BLaER1 (cell line): ENCODE data around the gene DST.
"Not testable (repeated sequence)": the region's sequence is repeated elsewhere in the genome, so short reads cannot be mapped to it uniquely, and the experiment has no call there.

ENCODE experiments used
- H3K27ac ChIP-seq: shearing (Covaris generic); formaldehyde crosslinking; 2 replicates; pipeline ENCODE4 v1.8.1; 2022
- H3K27me3 ChIP-seq: shearing (Covaris generic); formaldehyde crosslinking; 2 replicates; pipeline ENCODE4 v1.8.1; 2022
- H3K36me3 ChIP-seq: shearing (Covaris generic); formaldehyde crosslinking; 2 replicates; pipeline ENCODE4 v1.8.1; 2022
- H3K4me1 ChIP-seq: shearing (Covaris generic); formaldehyde crosslinking; 2 replicates; pipeline ENCODE4 v1.8.1; 2022
- H3K4me2 ChIP-seq: shearing (Covaris generic); formaldehyde crosslinking; 2 replicates; pipeline ENCODE4 v1.8.1; 2022
- H3K4me3 ChIP-seq: shearing (Covaris generic); formaldehyde crosslinking; 2 replicates; pipeline ENCODE4 v1.8.1; 2022
- H3K9ac ChIP-seq: shearing (Covaris generic); formaldehyde crosslinking; 2 replicates; pipeline ENCODE4 v1.8.1; 2022
- H3K9me3 ChIP-seq: shearing (Covaris generic); formaldehyde crosslinking; 2 replicates; pipeline ENCODE4 v1.8.1; 2022
- H4K20me1 ChIP-seq: shearing (Covaris generic); formaldehyde crosslinking; 2 replicates; pipeline ENCODE4 v1.8.1; 2022
- Cebpa-rat ChIP-seq: shearing (Covaris generic); IDR thresholded peaks from 2 replicates; pipeline ENCODE4 v1.8.1; 2022

DST gene

GRCh38 chr6:56510984-56511531 lies 131.6 kb downstream of the DST start:
- no peaks in the 10 kb centered on the region for H4K20me1 ChIP-seq
- no peaks in the 10 kb centered on the region for H3K9me3 ChIP-seq
- H3K36me3 ChIP-seq, result peaks cover 34% of the 10 kb centered on the region
- H3K4me2 ChIP-seq, result no peak overlapping the region
- H3K27ac ChIP-seq, result no peak overlapping the region
- H3K27me3 ChIP-seq, result no peaks in the 10 kb centered on the region
- no peaks in the 10 kb centered on the region for H3K4me1 ChIP-seq
- no peak for TF ChIP-seq Cebpa-rat
- H3K9ac ChIP-seq, result no peak overlapping the region
- no peak overlapping the region for H3K4me3 ChIP-seq

DNA sequence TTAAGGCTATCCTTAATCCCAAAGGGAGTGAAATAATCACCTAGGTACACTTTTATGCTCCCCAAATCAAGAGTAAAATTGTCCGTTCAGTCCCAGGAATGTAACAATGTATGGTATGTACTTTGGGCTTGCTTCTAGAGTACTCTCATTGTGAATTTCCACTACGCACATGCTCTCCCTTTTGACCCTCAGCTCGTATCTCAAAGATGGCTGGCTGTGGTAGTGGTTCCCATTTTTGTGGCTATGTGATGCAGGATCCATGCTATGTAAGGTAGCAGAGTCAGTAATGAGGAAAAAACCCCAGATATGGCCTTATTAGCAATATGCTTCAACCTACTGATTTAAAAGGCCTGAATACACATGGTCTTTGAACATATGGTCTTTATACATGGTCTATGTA lies 133.7 kb downstream of the DST start:
- Histone ChIP-seq H3K4me2 (no peak overlapping the region), H3K4me3 (no peak overlapping the region), H3K27ac (no peak overlapping the region), H3K27me3 (no peaks in the 10 kb centered on the region), H4K20me1 (no peaks in the 10 kb centered on the region), H3K4me1 (no peaks in the 10 kb centered on the region), H3K36me3 (peaks cover 34% of the 10 kb centered on the region), H3K9me3 (no peaks in the 10 kb centered on the region), H3K9ac (no peak overlapping the region)
- TF ChIP-seq Cebpa-rat, result no peak

DNA sequence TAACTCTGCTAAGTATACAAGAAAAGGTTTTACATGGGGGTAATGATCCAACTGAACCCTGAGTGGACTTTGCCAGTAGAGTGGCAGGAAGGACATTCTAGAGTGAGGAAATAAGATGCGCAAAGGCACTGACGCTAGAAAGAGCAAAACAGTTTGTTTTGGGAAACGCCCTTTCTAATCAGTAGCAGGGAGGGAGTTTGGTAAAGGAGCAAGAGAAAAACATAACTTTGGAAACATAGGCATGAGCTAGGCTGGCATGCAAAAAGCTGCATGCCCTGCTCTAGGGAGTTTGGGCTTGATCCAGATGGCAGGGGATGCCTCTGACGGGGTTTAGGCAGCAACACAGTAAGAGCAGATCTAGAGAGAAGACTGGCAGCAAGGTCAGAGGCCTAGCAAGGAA lies 135.2 kb downstream of the DST start:
- Histone ChIP-seq H3K4me1 (no peaks in the 10 kb centered on the region), H4K20me1 (no peaks in the 10 kb centered on the region), H3K27ac (no peak overlapping the region), H3K4me2 (no peak overlapping the region), H3K9me3 (no peaks in the 10 kb centered on the region), H3K36me3 (peaks cover 29% of the 10 kb centered on the region), H3K9ac (no peak overlapping the region), H3K27me3 (no peaks in the 10 kb centered on the region), H3K4me3 (no peak overlapping the region)
- TF ChIP-seq Cebpa-rat, result no peak

DNA sequence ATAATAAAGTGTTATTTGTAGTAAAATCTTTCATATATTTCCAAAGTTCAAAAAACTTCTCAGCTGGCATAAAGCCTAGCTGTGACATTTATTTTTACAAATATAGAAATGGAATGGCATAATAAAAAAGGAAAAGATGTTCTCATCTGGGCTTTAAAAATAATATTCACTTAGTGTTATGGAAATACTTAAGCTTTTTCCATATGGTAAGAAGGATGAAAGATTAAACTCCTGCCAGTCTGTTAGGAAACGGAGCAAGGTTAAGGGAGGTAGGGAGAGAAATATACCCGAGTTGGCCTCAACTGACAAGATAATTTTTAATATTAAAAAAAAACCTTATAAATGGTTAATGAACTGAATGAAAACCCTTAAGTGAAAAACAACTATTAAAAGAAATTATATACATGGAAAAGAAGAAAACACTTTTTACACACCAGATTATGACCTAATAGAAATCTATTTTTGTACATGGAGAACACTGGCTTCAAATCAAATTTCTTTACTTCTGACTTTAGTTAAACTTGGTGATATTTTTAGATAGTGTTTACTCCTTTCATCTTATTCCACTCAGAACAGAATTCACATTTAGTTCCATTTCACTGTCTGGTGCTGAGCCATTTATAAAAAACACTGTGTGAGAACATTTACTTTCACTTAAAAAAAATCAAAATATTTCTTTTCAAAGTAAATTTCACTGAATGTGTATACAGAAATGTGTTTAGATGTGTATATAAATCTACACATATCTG lies 137.0 kb downstream of the DST start:
- H3K36me3 ChIP-seq, result peaks cover 22% of the 10 kb centered on the region

GRCh38 chr6:56501993-56502392 lies 140.7 kb downstream of the DST start:
- Histone ChIP-seq H3K9ac (no peak overlapping the region), H3K27ac (no peak overlapping the region), H3K9me3 (no peaks in the 10 kb centered on the region), H3K4me2 (no peak overlapping the region), H3K27me3 (no peaks in the 10 kb centered on the region), H3K36me3 (peaks cover 12% of the 10 kb centered on the region), H3K4me1 (no peaks in the 10 kb centered on the region), H3K4me3 (no peak overlapping the region), H4K20me1 (no peaks in the 10 kb centered on the region)
- TF ChIP-seq Cebpa-rat, result no peak

More for the DNA sequence above, 137.0 kb downstream of the DST start:
- no peak overlapping the region for H3K4me3 ChIP-seq
- H3K9ac ChIP-seq, result no peak overlapping the region
- H3K27me3 ChIP-seq, result no peaks in the 10 kb centered on the region
- no peak overlapping the region for H3K4me2 ChIP-seq
- H3K9me3 ChIP-seq, result no peaks in the 10 kb centered on the region
- no peaks in the 10 kb centered on the region for H3K4me1 ChIP-seq
- no peak overlapping the region for H3K27ac ChIP-seq
- TF ChIP-seq Cebpa-rat, result no peak
- H4K20me1 ChIP-seq, result no peaks in the 10 kb centered on the region

- H3K9ac ChIP-seq, result no peak overlapping the region
- H3K27ac ChIP-seq, result no peak overlapping the region
- TF ChIP-seq Cebpa-rat, result no peak
- H3K27me3 ChIP-seq, result no peaks in the 10 kb centered on the region
- H4K20me1 ChIP-seq, result no peaks in the 10 kb centered on the region
- no peak overlapping the region for H3K4me2 ChIP-seq
- H3K9me3 ChIP-seq, result no peaks in the 10 kb centered on the region
- H3K4me1 ChIP-seq, result no peaks in the 10 kb centered on the region
- no peak overlapping the region for H3K4me3 ChIP-seq
- H3K36me3 ChIP-seq, result peaks cover 8% of the 10 kb centered on the region
Measured at GRCh38 chr6:56499095-56499494, 143.6 kb downstream of the DST start.

GRCh38 chr6:56497691-56498090 lies 145.0 kb downstream of the DST start:
- Histone ChIP-seq H3K9ac (no peak overlapping the region), H3K9me3 (no peaks in the 10 kb centered on the region), H3K27me3 (no peaks in the 10 kb centered on the region), H3K27ac (no peak overlapping the region), H4K20me1 (no peaks in the 10 kb centered on the region), H3K4me3 (no peak overlapping the region), H3K36me3 (peaks cover 12% of the 10 kb centered on the region), H3K4me2 (no peak overlapping the region), H3K4me1 (no peaks in the 10 kb centered on the region)
- no peak for TF ChIP-seq Cebpa-rat

GRCh38 chr6:56497240-56497639 lies 145.4 kb downstream of the DST start:
- H4K20me1 ChIP-seq, result no peaks in the 10 kb centered on the region
- H3K9me3 ChIP-seq, result no peaks in the 10 kb centered on the region
- H3K4me3 ChIP-seq, result no peak overlapping the region
- no peaks in the 10 kb centered on the region for H3K4me1 ChIP-seq
- TF ChIP-seq Cebpa-rat, result no peak
- H3K36me3 ChIP-seq, result peaks cover 16% of the 10 kb centered on the region
- no peaks in the 10 kb centered on the region for H3K27me3 ChIP-seq
- H3K9ac ChIP-seq, result no peak overlapping the region
- no peak overlapping the region for H3K27ac ChIP-seq
- no peak overlapping the region for H3K4me2 ChIP-seq

DNA sequence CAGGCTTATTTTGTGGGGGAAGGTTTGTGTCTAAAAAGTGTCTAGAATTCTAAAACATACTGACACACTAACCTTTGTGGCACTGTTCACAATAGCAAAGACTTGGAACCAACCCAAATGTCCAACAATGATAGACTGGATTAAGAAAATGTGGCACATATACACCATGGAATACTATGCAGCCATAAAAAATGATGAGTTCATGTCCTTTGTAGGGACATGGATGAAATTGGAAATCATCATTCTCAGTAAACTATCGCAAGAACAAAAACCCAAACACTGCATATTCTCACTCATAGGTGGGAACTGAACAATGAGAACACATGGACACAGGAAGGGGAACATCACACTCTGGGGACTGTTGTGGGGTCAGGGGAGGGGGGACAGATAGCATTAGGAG lies 146.0 kb downstream of the DST start:
- not testable (repeated sequence) for H3K9ac ChIP-seq
- peaks cover 22% of the 10 kb centered on the region for H3K36me3 ChIP-seq

DNA sequence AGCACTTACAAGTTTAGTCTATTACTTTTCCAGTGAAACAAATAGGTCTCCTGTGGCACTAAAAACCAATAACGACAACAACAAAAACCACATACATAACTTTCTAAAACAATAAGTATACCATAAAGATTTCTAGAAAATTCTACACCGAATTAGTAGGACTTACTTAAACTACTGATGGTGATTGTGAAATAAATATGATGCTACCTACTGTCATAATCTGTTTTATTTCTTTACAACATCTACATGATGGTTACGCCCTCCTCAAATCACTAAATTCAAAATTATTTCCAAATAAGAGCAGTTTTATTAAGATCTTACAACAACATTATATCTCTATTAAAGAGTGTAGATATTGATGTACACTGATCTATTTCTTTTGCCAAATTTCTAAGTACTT lies 147.0 kb downstream of the DST start:
- Histone ChIP-seq H4K20me1 (no peaks in the 10 kb centered on the region), H3K27me3 (no peaks in the 10 kb centered on the region), H3K36me3 (peaks cover 22% of the 10 kb centered on the region), H3K4me2 (no peak overlapping the region), H3K9me3 (no peaks in the 10 kb centered on the region), H3K4me3 (no peak overlapping the region), H3K27ac (no peak overlapping the region), H3K4me1 (no peaks in the 10 kb centered on the region), H3K9ac (no peak overlapping the region)
- TF ChIP-seq Cebpa-rat, result no peak

More for the DNA sequence above, 146.0 kb downstream of the DST start:
- H4K20me1 ChIP-seq, H3K4me2 ChIP-seq, H3K27me3 ChIP-seq, H3K4me3 ChIP-seq, H3K9me3 ChIP-seq, H3K4me1 ChIP-seq, H3K27ac ChIP-seq: not testable (repeated sequence)
